Measurements from ENCODE around the gene KRTAP10-5.
A peak's percentile ranks its signal among the peaks of the same experiment; 100 is the strongest.
"Not testable (repeated sequence)": the region's sequence is repeated elsewhere in the genome, so short reads cannot be mapped to it uniquely, and the experiment has no call there.

Gene KRTAP10-5

DNA sequence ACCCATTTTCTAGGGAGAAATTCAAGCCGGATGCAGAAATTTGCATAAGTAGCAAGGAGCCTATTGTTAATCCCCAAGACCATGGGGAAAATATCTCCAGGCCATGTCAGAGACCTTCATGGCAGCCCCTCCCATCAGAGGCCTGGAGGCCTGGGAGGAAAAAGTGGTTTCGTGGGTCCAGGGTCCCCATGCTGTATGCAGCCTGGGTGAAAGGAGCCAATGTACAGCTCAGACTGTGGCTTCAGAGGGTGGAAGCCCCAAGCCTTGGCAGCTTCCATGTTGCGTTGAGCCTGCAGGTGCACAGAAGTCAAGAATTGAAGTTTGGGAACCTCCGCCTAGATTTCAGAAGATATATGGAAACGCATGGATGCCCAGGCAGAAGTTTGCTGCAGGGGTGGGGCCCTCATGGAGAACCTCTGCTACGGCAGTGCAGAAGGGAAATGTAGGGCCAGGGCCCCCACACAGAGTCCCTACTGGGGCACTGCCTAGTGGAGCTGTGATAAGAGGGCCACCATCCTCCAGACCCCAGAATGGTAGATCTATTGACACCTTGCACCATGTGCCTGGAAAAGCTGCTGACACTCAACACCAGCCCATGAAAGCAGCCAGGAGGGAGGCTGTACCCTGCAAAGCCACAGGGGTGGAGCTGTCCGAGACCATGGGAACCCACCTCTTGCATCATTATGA lies 29.9 kb upstream of the KRTAP10-5 start:
- DNase-seq: not testable (repeated sequence)

- no peak for DNase-seq
These were observed 28.8 kb upstream of the KRTAP10-5 start for GRCh38 chr21:44609193-44609592.

DNA sequence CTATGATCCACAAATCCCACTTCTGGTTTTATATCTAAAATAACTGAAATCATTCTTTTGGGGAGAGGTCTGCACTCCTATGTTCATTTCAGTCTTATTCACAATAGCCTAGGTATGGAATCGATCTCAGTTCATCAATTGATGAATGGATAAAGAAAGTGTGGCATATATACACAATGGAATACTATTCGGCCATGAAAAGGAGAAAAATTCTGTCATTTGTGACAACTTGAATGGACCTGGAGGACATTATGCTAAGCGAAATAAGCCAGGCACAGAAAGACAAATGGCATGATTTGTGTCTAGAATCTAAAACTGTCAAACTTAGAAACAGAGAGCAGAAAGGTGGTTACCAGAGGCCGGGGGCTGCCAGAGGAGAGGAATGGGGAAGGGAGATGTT lies 26.1 kb upstream of the KRTAP10-5 start:
- no peak for DNase-seq

DNA sequence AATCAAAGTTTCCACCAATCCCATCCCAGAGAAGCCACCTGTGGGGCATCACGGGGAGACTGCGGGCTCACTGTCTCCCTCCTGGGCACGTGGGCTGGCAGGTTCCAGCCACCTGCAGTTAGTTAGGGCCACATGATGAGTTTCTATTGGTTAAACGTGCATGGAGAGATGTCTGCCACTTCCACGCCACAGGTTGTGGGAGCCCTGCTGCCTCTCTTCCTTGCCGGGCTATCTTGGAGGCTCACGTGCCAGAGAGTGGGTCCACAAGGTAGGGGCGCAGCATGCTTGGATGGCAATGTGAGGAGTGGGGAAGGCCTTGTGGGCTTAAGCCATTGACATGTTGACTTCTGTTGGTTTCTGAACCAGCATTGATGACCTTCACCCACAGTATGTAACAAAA lies 23.5 kb upstream of the KRTAP10-5 start:
- DNase-seq: no peak

DNA sequence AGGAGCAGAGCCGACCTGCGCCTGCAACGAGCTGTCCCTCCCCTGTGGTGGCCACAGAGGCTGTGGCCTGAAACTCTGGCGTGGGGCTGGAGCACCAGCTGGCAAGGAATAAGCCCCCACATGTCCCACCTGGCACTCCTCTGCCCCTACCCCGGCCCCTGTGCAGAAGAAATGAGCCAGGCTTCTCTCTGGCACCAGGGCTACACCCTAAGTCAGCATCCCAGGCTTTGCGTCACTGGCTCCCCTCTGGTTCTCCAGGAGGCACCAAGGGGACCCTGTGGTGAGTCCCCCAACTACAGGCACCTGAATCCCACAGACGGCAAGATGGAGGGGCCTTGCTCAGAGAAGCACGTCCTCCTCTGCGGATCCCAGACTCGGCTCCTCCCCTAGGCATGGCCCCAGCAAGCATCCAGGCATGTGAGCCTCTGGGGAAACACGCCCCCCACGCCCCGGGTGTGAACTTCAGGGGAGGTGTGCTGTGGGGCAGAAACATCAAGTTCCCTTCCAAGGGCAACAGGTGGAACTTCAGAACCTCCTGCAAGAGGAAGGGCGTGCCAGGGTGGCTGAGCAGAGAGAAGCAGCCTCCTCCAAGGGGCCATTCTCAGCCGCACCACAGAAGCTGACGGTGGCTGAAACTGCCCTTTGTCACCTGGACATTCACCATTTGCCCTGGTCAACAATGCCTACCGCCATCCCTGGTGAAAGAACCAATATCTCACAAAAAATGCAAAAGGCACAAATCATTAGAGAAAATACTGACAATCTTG lies 22.9 kb upstream of the KRTAP10-5 start:
- DNase-seq: no peak

GRCh38 chr21:44602463-44602850 lies 22.1 kb upstream of the KRTAP10-5 start:
- no peak for DNase-seq

DNA sequence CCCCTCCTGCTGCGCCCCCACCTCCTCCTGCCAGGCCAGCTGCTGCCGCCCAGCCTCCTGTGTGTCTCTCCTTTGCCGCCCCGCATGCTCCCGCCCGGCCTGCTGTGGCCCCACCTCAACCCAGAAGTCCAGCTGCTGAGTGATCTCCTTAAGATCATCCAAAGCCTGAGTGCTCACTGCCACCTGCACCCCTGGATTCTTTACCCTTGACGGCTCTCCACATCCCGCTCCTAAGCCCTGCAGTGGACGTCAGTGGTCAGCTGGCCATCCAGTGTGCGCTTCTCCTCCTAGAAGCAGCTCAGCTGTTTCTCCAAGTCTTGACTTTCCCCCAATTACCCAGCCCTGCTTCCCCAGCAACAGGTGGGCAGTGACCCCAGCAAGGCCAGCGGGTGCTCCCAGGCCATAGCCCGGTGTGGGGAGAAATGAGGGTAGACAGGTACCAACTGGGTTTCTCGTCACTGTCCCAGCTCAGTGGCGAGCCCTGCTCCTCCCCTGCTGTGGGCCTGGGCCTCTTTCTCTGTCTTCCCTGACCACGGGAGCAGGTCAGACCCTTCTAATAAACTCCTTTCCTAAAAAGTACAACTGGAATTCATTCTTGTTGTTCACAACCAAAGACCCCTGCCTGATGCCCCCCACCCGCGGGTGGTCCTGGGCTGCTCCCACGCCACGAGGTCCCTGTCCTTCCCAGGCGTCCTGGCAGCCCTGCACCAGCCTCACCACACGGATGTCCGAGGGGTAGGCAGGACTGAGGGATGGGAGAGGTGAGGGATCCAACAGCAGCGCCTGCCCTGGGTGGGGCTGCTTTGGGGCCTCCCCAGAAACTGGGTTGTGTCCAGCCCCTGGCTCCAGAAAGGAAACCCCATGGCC lies 21.4 kb upstream of the KRTAP10-5 start:
- peak; percentile 60 to 83 for DNase-seq

DNA sequence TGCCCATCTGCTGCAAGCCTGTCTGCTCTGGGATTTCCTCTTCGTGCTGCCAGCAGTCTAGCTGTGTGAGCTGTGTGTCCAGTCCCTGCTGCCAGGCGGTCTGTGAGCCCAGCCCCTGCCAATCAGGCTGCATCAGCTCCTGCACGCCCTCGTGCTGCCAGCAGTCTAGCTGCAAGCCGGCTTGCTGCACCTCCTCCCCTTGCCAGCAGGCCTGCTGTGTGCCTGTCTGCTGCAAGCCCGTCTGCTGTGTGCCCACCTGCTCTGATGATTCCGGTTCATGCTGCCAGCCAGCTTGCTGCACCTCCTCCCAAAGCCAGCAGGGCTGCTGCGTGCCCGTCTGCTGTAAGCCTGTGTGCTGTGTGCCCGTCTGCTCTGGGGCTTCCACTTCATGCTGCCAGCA lies 20.7 kb upstream of the KRTAP10-5 start:
- DNase-seq: peak in 1 of 2 experiments; percentile 57

DNA sequence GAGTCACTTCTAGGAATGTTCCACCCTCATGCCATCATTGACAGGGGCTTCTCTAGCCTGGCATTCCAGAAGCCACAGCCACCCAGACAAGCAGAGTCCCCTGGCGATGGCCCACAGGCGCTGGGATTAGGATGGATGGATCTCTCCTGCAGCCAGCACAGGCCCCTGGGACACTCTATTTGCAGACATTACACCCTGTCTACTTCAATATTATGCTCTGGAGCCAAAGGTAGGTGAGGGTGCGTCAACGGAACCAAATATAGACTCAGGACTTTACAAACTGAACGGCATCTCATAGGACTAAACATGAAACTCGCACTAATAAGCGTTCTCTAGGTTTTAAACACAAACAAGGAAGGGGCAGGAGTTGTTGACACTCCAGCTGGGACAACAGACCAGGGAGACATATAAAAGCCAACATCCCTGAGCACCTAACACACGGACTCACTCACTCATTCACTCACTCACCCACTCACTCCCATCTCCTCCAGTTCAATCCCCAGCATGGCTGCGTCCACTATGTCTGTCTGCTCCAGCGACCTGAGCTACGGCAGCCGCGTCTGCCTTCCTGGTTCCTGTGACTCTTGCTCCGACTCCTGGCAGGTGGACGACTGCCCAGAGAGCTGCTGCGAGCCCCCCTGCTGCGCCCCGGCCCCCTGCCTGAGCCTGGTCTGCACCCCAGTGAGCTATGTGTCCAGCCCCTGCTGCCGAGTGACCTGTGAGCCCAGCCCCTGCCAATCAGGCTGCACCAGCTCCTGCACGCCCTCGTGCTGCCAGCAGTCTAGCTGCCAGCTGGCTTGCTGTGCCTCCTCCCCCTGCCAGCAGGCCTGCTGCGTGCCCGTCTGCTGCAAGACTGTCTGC lies 19.9 kb upstream of the KRTAP10-5 start, which contains the start of gene KRTAP10-7:
Gene KRTAP10-7 (plus strand): TSS at position 480 of the 861 bp plus-strand sequence. CDS start 25 bp downstream, at position 505.
- not testable (repeated sequence) for DNase-seq

DNA sequence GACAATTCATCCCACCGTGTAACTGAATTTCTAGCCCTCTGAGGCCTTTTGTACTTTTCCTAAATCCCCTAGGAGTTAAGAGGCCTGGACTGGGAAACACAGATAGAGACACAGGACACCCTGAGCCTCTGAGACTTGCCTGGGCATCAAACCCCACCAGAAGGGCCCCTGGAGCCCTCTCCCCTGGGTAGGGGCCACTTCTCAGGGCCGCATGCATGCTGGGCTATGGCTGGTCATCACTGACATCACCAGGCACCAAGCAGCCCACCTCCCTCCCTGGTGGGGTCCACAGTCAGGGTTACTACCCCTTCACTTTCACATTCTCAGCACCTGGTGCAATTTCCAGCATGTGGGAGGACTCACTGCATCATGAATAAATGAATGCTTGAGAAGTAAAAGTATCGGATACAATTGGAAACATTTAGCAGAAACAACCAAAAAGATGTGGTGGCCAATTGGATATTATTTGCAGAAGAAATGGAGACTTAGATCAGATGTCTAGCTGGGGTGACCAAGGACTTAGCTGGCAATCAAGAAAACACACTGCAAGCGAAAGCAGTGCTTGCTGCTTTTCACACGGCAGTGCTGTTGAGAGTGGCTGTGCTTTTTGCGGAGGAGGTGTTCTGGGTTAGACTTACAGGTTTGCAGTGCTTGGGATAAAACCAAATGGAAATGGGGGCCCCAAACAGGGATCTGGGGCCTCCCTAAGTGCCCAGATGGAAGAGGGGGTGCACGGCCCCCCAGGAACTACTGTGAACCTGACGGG lies 19.0 kb upstream of the KRTAP10-5 start:
- no peak for DNase-seq

- DNase-seq: no peak
These were observed 17.7 kb upstream of the KRTAP10-5 start for GRCh38 chr21:44598061-44598460.

- DNase-seq: no peak
These were observed 15.8 kb upstream of the KRTAP10-5 start for GRCh38 chr21:44596068-44596725.

- no peak for DNase-seq
These were observed 15.1 kb upstream of the KRTAP10-5 start for GRCh38 chr21:44595524-44595923.

DNA sequence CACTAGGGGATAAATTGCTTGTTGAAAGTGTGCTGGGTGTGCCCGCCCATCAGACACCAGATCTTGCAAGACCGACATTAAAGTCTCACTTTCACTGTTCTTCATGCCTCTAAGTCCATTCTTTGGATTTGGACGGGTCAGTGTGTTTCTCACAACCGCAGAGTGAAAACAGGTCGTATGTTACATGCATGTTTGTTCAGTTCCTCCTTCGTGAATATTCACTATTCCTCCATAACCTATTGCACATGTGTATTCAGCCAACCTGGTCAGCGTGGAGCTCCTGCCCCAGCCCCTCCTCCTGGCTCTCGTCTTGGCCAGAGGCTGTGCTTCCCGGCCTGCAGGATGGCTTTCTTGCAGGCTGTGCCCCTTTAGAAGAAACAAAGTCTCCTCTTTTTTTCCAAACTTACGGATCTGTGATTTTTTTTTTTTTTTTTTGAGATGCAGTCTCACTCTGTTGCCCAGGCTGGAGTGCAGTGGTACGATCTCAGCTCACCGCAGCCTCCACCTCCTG lies 14.1 kb upstream of the KRTAP10-5 start:
- no peak for DNase-seq

DNA sequence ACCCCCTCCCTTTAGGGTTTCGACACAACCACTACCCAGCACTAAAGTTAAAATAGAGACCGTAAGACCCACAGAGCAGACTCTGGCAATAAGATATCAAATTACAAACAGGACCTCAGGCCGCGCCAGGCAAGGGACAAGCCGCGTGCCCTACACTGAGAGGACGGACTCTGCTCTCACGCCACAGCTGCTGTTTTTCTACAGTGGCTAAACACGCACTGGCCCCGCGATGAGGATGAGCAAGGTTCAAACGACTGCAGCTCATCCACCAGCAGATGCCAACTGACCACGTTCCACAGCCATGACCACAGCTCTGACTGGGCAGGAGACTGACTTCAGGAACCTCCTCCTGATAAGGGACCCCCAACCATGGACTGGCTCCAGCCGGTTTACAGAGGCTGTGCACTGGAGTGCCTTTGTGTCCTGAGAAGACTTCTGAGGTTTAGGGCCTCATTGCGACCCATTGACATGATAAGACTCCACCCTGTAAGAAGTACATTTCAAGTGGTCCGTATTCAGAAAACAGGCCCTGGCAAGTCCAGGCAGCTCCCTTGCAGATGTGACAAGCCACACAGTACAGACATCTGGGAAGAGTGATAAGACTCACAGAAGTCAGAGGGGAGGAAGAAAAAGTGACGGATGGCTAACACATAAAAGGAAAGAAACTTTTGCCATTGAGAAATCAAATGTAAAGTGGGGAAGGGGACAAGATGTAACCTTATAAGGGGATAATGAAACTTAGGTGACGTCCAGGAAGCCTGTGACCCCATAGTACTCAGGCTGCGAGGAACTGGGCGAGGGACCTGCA lies 13.4 kb upstream of the KRTAP10-5 start:
- DNase-seq: no peak

- peak in 1 of 2 experiments; percentile 24 for DNase-seq
These were observed 12.3 kb upstream of the KRTAP10-5 start, which contains the start of gene KRTAP10-6 for GRCh38 chr21:44592446-44593311. KRTAP10-6 (minus strand) TSS chr21:44592505; CDS start chr21:44592484, 21 bp downstream.

DNA sequence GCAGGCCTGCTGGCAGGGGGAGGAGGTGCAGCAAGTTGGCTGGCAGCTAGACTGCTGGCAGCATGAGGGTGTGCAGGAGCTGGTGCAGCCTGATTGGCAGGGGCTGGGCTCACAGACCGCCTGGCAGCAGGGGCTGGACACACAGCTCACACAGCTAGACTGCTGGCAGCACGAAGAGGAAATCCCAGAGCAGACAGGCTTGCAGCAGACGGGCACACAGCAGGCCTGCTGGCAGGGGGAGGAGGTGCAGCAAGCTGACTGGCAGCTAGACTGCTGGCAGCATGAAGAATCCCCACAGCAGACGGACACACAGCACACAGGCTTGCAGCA lies 11.4 kb upstream of the KRTAP10-5 start:
- not testable (repeated sequence) for DNase-seq

GRCh38 chr21:44590897-44591800 lies 10.7 kb upstream of the KRTAP10-5 start:
- DNase-seq: peak in 1 of 2 experiments; percentile 42

All from NCI-H524 (cell line).